ENCODE results near the gene BMP6.
"Not testable (repeated sequence)": the region's sequence is repeated elsewhere in the genome, so short reads cannot be mapped to it uniquely, and the experiment has no call there.

Gene BMP6

DNA sequence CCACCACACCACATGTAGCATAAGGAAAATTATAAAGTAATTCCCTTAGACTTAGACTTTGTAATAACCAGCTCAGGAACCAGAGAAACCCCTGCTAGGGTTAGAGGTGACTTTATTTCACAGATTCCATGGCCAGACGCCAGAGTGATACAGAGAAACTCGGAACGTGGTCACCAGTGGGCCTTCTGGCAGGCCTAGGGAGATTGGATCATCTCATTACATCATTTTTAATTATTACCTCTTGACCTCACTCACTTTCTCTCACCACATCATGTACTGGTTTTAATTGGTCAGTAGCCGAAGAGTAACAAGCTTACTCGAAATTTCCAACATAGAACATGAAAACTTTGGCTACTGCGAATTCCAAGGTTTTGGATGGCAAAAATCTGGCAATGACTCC lies 72.9 kb downstream of the BMP6 start:
- DNase-seq = no peak

DNA sequence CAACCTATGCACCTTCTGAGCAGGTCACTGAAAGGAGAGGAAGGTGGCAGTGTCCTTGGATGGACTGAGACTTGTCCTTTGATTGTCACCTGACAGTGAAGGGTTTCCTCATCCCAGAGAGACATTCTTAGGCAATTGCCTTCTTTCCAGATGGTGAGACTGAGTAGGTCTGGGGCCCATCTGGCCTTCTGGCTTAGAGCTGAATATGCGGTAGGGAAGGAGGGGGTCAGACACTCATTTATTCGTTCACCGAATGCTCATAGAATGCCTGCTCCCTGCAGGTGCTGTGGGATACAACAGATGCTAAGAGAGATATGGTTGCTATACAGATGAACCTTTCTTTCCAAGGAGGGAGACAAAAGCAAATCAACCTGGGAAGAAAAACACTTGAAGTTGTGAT lies 76.8 kb downstream of the BMP6 start:
- no peak for DNase-seq

DNA sequence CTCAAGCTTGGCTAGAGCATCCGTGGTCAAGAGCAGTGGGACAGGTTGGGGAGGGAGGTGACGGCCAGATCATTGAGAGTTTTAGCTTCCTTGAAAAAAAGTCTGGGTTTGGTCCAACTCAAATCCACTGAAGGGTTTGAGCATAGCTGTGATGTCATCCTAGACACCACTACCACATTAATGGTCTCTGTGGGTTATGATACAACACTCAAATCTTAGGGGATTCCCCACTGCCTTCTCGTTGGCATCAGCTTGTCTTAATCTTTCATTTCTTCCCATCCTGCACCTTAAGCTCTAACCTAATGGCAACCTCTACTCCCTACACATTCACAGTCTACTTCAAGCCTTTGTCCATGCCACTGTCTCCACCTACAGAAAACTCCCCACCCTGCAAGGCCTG lies 77.3 kb downstream of the BMP6 start:
- no peak for DNase-seq

GRCh38 chr6:7805078-7805849 lies 79.4 kb downstream of the BMP6 start:
- DNase-seq = no peak

DNA sequence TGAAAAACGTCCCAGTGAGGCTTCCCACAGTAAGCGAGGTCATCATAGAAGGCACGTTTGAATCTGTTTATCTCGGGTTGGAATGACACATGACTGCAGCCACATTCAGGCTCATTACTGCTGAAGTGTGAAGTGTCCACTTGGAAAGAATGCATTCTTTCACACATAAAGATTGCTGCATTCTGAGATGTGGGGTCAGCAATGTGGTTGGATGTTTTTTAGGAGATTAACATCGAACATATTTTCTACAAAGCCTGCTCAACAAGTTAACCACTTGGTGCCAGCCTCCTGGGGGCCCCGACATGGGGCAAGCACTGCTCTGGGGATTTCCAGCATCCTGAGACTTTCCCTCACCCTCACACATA lies 79.9 kb downstream of the BMP6 start:
- DNase-seq = no peak

- DNase-seq = no peak
These were observed 80.8 kb downstream of the BMP6 start for GRCh38 chr6:7806711-7807110.

DNA sequence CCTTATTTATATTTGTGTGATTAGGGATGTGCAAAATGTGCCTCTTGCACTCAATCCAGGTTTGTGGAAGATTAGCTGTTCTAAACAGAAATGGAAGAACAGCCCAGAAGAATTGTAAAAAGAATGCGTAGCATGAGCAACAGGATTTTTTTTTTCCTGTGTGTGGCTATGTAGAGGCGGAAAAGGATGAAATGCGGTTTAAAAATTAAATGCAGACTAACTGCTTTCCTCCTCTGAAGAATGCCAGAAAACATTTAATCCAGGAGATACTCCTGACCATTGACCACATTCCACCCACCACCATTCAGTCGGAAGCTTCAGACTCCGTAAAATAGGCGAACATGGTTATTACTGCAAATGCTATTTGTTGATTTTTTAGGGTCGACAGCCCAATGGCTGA lies 83.4 kb downstream of the BMP6 start:
- DNase-seq = no peak

- no peak for DNase-seq
These were observed 85.5 kb downstream of the BMP6 start for GRCh38 chr6:7811441-7811840.

DNA sequence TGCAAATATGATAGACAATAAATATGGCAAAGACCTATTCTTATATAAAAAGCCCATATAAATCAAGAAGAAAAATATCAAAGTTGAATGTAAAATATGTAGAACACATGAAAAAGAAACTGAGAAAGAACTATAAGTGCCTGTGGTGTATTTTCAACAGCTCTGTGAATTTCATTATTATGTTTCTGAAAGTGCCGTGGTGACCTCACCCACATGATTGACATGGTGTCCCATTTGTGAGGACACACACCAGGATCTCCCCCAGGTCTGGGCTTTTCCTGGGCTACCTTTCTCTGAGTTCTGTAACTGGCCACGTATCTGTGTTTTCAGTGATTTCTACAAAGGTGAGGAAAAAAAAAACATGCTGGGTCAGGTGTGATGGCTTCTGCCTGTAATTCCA lies 86.7 kb downstream of the BMP6 start:
- DNase-seq = no peak

GRCh38 chr6:7813193-7813592 lies 87.3 kb downstream of the BMP6 start:
- DNase-seq = no peak

DNA sequence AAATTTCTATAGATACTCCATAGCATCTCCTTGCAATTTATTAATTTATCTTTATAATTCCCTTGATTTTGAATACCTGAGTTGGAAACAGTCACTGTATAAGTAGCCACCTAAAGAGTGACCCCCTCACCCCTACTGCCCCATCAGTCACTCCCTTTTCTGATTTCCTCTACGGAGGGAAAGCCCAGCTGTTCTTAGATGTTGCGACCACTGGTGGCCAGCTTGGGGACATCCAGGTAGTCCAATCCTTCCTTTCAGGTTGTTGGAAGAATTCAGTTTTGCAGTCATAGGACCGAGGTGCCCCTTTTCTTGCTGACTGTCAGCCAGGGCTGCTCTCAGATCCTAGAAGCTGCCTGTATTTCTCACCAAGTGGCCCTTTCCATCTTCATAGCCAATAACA lies 87.8 kb downstream of the BMP6 start:
- no peak for DNase-seq

DNA sequence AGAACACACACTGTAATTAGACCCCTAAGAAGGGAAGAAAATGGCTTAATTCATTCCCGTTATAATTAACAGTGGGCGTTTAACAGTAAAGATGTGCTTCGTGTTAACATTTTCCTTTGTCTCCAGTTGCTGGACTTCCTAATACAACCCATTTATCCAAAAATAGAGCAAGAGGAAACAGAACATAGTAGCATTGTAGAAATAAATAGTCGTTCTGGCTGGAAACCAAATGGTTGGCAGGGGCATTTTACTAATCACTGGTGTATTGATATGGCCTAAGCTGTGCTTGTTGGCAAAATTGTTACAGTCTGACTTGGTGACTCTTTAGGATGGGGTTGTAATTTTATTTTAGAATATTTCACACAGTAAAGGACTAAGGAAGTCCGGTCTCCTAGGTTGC lies 89.8 kb downstream of the BMP6 start:
- no peak for DNase-seq

DNA sequence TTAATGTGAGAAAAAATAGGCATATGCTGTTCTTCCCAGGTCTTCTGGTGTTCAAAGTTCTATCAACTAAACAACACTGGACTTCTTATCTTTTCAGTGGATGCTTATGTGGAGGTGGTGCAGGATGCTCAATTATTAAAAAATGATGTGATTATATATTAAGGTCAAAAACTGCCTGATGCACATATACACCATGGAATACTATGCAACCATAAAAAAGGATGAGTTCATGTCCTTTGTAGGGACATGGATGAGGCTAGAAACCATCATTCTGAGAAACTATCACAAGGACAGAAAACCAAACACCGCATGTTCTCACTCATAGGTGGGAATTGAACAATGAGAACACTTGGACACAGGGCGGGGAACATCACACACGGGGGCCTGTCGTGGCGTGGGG lies 91.3 kb downstream of the BMP6 start:
- not testable (repeated sequence) for DNase-seq

- DNase-seq = no peak
These were observed 92.6 kb downstream of the BMP6 start for GRCh38 chr6:7818257-7819214.

DNA sequence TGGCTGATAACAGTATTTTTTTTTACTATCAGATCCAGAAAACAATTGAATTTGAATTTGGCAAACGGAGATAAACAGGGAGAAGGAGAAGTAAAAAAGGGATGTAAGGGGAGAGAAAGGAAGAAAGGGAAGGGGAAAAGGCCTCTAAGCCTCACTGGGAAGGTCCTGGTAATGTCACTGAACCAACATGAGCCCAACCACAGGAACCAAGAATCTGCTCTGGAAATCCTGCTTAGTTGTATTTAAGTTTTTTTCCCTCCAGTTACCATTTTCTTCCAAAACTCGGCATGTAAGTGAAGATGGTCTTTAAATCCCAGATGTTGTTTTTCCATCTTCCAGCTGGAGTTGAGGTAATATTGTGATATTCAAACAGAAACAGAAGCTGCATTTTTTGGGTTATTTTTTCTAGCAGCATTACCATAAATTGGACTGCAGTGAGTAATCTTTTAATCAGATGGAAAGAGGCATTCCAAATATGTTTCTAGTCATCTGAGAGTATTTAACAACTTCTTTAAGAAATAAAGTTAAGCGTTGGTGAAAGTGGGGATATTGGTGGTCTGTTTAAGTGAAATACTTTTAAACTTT lies 93.6 kb downstream of the BMP6 start:
- DNase-seq = no peak

- no peak for DNase-seq
These were observed 94.5 kb downstream of the BMP6 start for GRCh38 chr6:7820288-7820835.

- DNase-seq = no peak
These were observed 95.5 kb downstream of the BMP6 start for GRCh38 chr6:7821426-7821825.

DNA sequence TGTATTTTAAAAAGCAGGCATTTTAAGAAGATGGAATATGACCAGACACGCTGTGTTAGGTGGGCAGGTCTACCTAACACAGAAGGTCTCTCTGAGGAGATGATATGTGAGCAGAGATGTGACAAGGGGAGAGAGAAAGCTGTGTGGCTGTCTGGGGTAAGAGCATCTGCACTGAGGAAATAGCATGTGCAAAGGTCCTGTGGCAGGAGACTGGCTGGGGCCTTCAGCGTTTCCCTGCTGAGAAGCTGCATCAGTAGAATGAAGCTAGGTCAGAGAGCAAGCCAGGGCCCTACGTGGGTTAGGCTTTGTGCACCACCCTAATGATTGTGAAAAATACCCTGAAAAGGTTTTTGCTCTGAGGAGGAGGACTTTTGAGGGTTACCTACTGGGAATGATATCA lies 97.7 kb downstream of the BMP6 start:
- DNase-seq = no peak

- DNase-seq = no peak
These were observed 100.1 kb downstream of the BMP6 start for GRCh38 chr6:7825986-7826385.

DNA sequence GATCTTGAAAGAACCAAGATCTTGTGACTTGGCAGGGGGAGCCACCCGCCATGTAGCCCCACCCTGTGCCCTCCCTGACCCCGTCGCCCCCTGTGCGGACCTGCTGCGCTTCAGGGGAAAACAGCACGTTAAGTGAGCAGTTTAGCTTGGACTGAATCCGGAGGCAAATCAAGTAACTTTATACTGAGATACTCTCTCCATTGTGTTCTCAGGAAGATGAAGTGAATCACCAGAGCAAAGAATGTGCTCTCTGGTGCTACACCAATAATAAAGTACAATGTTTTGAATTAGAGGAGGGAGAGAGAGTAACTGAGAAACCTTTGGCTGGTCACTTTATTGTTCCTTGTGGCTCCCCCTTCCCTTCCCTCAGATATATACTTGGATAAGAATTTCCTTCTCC lies 101.2 kb downstream of the BMP6 start:
- no peak for DNase-seq

GRCh38 chr6:7828124-7828523 lies 102.2 kb downstream of the BMP6 start:
- no peak for DNase-seq

DNA sequence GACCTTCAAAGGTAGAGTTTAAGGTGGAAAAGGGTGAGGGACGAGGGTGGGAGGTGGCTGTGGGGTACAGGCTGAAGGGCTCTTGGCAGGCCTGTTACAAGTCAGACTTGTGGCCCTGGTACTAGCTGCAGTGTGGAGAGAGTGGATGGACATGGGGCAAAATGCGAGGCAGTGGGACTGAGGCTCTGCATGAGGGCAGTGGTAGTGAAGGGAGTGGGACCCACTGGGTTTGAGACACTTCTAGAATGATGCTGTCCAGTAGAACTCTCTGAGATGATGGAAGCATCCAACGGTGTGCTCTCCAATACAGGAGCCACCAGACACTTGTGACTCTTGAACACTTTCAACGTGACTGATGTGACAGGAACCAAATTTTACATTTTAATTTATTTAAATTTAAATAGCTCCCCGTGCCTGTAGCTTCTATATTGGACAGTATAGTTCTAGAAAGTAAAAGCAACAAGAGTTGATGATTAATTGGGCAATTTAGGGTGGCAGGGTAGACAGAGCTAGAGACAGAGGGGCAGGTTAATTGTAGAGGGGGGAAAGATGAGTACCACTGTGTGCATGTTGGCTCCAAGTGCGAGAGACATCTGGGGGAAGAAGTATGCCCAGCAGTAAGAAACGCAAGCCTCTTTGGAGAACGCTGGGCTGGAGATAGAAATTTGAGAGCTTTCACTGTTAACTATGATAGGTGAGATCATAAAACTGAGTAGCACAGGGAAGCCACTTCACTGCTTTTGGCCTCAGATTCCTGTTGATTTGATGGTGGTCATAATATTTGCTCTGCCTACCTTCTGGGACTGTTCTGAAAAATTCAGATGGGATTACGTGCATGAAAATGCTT lies 107.2 kb downstream of the BMP6 start:
- DNase-seq = no peak

- DNase-seq = no peak
These were observed 107.8 kb downstream of the BMP6 start for GRCh38 chr6:7833751-7834070.

All from KG1 (cell line).